GM21529 (cell line): Measurements from ENCODE around the gene TBX20.
"Not testable (repeated sequence)": the region's sequence is repeated elsewhere in the genome, so short reads cannot be mapped to it uniquely, and the experiment has no call there.

Experiments
- ATAC-seq: cut with Tn5 transposase; IDR thresholded peaks from one replicate; pipeline ENCODE4 v1.9.1; 2021; ENCODE audit not compliant: unreplicated experiment

Gene TBX20

DNA sequence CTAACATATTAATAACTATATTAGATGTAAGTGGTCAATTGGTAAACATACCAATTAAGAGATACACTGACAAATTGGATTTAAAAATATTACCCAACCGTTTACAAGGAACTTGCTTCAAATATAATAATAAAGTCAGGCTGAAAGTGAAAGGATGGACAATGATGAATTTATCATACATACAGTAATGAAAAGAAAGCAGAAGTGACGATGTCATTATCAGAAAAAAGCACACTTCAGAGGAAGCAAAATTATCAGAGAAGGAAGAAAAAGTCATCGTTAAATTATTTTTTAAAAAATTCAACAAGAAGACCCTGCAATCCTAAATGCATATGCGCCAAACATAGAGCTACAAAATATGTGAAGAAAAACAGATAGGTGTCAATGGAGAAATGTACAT, 81.8 kb downstream of the TBX20 start:
- not testable (repeated sequence) for ATAC-seq

- not testable (repeated sequence) for ATAC-seq
These were observed 86.2 kb downstream of the TBX20 start for GRCh38 chr7:35167658-35168057.

GRCh38 chr7:35167158-35167557, 86.7 kb downstream of the TBX20 start:
- not testable (repeated sequence) for ATAC-seq

- ATAC-seq, result not testable (repeated sequence)
These were observed 92.7 kb downstream of the TBX20 start for GRCh38 chr7:35161059-35161740.
